ENCODE measurements around the gene SFXN5.
"Not testable (repeated sequence)": the region's sequence is repeated elsewhere in the genome, so short reads cannot be mapped to it uniquely, and the experiment has no call there.

The SFXN5 gene

GRCh38 chr2:73071360-73072128, at the start of gene SFXN5:
TSS of gene SFXN5 (minus strand) at chr2:73071712. CDS start at chr2:73071705, 7 bp downstream.
- in situ Hi-C loops (cut with HindIII; ENCODE audit: low pct_unique_long_range_greater_than_20kb, low sequenced_read_pairs): no loop called here
- no peak for TF ChIP-seq JUND (IDR thresholded peaks at IDR 0.05; ENCODE audit: low read depth)
- peak; percentile 91 to 94 for DNase-seq (ENCODE audit: low read depth in 1 of 2, low spot score in 1 of 2)

DNA sequence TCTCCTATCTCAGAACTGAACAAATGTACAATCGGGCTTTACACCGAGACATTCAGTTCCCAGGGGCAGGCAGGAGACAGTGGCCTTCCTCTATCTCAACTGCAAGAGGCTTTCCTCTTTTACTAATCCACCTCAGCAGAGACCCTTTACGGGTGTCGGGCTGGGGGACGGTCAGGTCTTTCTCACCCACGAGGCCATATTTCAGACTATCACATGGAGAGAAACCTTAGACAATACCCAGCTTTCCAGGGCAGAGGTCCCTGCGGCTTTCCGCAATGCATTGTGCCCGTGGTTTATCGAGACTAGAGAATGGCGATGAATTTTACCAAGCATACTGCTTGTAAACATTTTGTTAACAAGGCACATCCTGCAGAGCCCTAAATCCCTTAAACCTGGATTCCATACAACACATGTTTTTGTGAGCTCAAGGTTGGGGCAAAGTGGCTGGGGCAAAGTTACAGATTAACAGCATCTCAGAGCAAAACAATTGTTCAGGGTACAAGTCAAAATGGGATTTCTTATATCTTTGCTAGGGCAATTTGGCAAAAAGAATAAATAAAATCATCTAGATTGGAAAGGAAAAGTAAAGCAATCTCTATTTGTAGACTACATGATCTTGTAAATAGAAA, 48.2 kb upstream of the SFXN5 start:
- in situ Hi-C loops (cut with HindIII; ENCODE audit: low pct_unique_long_range_greater_than_20kb, low sequenced_read_pairs); DNase-seq (ENCODE audit: low read depth in 1 of 2, low spot score in 1 of 2): not testable (repeated sequence)

GRCh38 chr2:73117441-73117840, 45.9 kb upstream of the SFXN5 start:
- in situ Hi-C loops (cut with HindIII; ENCODE audit: low pct_unique_long_range_greater_than_20kb, low sequenced_read_pairs): no loop called here
- no peak for DNase-seq (ENCODE audit: low read depth in 1 of 2, low spot score in 1 of 2)
- no peak for TF ChIP-seq JUND (IDR thresholded peaks at IDR 0.05; ENCODE audit: low read depth)

GRCh38 chr2:73116182-73116960, 44.9 kb upstream of the SFXN5 start:
- TF ChIP-seq JUND (IDR thresholded peaks at IDR 0.05; ENCODE audit: low read depth): no peak
- in situ Hi-C loops (cut with HindIII; ENCODE audit: low pct_unique_long_range_greater_than_20kb, low sequenced_read_pairs): no loop called here
- DNase-seq (ENCODE audit: low read depth in 1 of 2, low spot score in 1 of 2): no peak

GRCh38 chr2:73114273-73114867, 42.9 kb upstream of the SFXN5 start:
- TF ChIP-seq JUND (IDR thresholded peaks at IDR 0.05; ENCODE audit: low read depth): no peak
- no peak for DNase-seq (ENCODE audit: low read depth in 1 of 2, low spot score in 1 of 2)
- in situ Hi-C loops (cut with HindIII; ENCODE audit: low pct_unique_long_range_greater_than_20kb, low sequenced_read_pairs): no loop called here

DNA sequence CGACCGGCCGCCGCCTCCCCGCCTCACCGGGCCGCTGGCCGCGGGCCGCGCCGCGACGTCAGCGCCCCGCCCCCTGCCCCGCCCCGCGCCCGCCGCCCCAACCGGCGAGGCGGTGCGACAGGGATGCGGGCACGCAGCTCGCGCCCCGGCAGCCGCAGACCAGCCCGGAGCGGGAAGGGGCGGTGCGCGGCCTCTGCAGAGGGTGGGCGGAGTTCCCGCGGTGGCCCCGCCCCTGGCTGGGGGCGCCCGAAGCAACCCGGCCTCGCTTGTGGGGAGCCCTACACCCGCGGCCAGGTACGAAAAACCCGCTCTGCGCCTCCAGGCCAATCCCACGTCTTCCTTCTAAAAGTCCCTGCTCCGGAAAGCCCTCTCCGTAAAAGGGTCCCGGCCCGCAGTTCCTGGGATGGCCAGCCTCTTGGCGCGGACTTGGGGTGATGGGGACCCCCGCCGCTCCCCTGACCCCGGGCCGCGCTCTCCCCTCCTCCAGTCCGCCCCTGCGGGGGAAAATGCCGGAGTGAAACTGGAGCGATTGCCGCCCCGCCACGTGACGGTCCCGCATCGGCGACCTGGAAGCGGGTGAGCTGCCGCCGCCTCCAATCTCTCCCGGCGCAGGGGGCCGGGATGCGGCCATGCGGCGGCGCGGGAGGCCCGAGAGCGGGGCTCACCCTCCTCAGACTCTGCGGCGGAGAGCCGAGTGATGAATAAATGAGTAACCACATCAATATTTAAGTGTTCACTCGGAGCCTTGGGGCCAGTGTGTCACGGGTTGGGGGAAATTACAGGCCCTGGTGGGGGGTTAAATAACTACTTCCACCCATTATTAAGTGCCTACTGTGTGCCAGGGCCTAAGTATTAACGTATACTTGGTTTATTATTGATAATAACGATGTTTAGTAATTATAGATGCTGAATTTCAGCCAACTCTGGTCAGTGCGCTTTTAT, 41.7 kb upstream of the SFXN5 start, which contains the start of gene RAB11FIP5:
Gene RAB11FIP5, minus strand, starts transcription at position 36 of the 942 bp plus-strand sequence. CDS start 171 bp downstream, outside the sequence.
- DNase-seq (ENCODE audit: low read depth in 1 of 2, low spot score in 1 of 2): peak; percentile 60 to 79
- no peak for TF ChIP-seq JUND (IDR thresholded peaks at IDR 0.05; ENCODE audit: low read depth)
- in situ Hi-C loops (cut with HindIII; ENCODE audit: low pct_unique_long_range_greater_than_20kb, low sequenced_read_pairs): no loop called here

DNA sequence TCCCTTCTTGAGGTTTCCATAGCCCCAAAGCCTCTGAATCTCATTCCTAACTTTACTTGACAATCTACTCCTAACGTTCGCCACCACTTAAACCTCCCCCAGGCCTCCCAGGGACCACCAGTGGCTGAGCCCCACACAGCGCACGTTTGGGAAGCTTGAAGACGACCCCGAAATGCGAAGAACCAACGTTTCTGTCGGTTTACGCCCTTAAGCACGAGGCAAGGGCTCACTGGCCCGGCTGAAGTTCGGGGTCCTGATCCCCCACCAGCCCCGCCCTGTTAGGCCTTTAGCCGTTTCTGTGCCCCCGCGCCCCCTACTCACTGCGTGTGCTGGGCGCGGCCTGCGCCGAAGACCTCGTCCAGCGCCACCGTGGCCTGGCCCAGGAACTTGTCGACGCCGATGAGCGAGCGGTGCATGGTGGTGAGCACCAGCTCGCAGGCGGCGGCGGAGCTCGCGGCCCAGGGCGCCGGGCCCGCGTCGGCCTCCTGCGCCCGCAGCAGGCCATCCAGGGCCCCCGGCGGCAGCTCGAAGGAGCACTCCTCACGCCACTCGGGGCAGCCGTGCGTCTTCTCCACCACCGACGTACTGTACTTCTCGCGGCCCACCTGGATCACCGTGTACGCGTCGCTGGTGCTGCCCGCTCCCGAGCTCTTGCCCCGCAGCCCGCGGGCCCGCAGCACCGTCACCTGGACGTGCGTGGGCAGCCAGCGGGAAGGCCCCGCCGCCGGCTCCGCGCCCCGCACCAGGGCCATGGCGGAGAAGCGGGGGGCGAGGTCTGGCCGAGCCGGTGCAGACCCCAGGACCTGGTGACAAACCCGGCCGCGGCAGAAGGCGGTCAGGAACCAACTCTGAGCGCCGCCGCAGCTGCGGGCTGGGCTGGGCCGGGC, 40.8 kb upstream of the SFXN5 start:
- in situ Hi-C loops (cut with HindIII; ENCODE audit: low pct_unique_long_range_greater_than_20kb, low sequenced_read_pairs): no loop called here
- DNase-seq (ENCODE audit: low read depth in 1 of 2, low spot score in 1 of 2): peak; percentile 14 to 42

GRCh38 chr2:73111073-73112025, 39.8 kb upstream of the SFXN5 start:
- in situ Hi-C loops (cut with HindIII; ENCODE audit: low pct_unique_long_range_greater_than_20kb, low sequenced_read_pairs): no loop called here
- no peak for TF ChIP-seq JUND (IDR thresholded peaks at IDR 0.05; ENCODE audit: low read depth)
- peak; percentile 15 to 35 for DNase-seq (ENCODE audit: low read depth in 1 of 2, low spot score in 1 of 2)

More for the DNA sequence above, 40.8 kb upstream of the SFXN5 start:
- no peak for TF ChIP-seq JUND (IDR thresholded peaks at IDR 0.05; ENCODE audit: low read depth)

GRCh38 chr2:73110168-73111072, 38.9 kb upstream of the SFXN5 start:
- no peak for DNase-seq (ENCODE audit: low read depth in 1 of 2, low spot score in 1 of 2)
- in situ Hi-C loops (cut with HindIII; ENCODE audit: low pct_unique_long_range_greater_than_20kb, low sequenced_read_pairs): no loop called here
- no peak for TF ChIP-seq JUND (IDR thresholded peaks at IDR 0.05; ENCODE audit: low read depth)
